GM13977 (cell line): ENCODE measurements around the gene NAT8.
A peak's percentile ranks its signal among the peaks of the same experiment; 100 is the strongest.
"Not testable (repeated sequence)": the region's sequence is repeated elsewhere in the genome, so short reads cannot be mapped to it uniquely, and the experiment has no call there.

ENCODE experiments used
- DNase-seq: peaks from one replicate; pipeline ENCODE4 v3.0.0; 2012; ENCODE audit warnings: low spot score
- CTCF ChIP-seq: IDR thresholded peaks from 2 replicates; pipeline ENCODE4 v1.5.1; 2012; ENCODE audit warnings: mild to moderate bottlenecking, control low read depth; ENCODE audit not compliant: insufficient read depth; ENCODE audit errors: extremely low read depth, missing control alignments
- in situ Hi-C: fragments of 300-500 bp; cut with MboI; formaldehyde crosslinking; loops from one replicate; pipeline ENCODE4 v1.12.0; 2022; ENCODE audit warnings: low sequenced_read_pairs, low pct_unique_long_range_greater_than_20kb, mixed read lengths, inconsistent platforms; ENCODE audit not compliant: unreplicated experiment

The NAT8 gene

GRCh38 chr2:73642338-73643018, at the start of gene NAT8:
Gene NAT8, minus strand, starts transcription at chr2:73642422. Its CDS starts 794 bp downstream, at chr2:73641628.
- no peak for DNase-seq
- TF ChIP-seq CTCF: no peak
- in situ Hi-C loops: no loop called here

GRCh38 chr2:73690372-73691088, 48.3 kb upstream of the NAT8 start:
- DNase-seq, in situ Hi-C loops: not testable (repeated sequence)
- TF ChIP-seq CTCF: peak; percentile 64

DNA sequence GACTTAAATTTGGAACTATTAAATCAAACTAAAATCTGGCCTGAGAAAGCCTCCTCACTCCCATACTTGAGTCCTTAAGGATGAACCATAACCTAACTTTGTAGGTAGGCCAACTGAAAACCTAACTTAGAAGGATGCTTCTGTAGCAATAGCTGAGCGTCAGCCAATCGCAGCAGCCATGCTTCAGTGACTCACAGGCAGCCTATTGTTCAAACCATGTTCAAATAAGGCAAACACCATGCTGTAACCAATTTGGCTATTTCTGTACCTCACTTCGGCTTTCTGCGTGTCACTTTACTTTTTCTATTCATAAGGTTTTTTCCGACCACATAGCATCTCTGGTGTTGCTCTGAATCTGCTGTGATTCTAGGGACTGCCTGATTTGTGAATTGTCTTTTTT, 46.3 kb upstream of the NAT8 start:
- DNase-seq, in situ Hi-C loops: not testable (repeated sequence)

DNA sequence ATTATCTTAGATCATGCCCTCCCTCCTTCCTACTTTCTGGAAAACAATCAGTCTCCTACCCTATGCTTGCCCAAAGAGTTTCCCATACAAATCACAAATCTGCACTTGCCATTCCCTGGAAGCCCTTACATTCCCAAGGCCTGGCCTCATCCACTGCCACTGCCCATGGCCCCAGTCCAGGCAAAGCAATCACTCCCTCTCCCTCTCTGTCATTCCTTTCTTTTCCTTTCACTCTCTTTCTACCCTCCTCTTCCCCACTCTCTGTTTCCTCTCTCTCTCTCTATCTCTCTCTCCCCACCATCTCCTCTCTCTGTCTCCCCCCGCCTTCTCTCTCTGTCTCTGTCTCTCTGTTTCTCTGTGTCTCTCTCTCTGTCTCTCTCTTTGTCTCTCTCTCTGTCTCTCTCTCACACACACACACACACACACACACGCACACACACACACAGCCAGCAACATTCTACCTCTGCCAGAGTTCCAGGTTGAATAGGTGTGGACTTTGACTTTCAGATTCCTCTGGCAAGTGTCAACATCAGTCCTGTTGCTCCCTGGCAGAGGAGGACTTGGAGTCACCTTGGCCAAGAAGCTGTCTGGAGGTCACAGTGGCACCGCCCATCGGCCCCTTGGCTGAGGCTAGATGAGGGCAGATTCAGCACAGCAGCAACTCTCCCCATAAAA, 43.7 kb upstream of the NAT8 start:
- in situ Hi-C loops: no loop called here
- no peak for TF ChIP-seq CTCF
- DNase-seq: no peak

DNA sequence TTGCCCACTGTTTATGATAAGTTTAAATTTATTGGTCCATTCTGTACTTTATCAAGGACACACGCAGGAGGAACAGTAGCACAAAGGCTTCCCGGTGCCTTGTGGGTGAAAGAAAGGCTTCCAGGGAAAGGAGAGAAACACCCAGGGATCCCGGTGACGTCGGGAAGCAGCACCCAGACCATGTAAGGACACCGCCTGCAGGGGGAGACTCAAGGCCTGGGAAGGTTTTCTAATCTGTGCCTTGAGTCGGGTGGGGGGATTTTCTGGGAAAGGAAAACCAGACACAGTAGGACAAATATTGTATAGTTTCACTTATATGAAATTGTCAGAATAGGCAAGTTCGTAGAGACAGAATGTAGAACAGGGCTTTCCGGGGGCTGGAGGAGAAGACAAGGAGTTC, 42.7 kb upstream of the NAT8 start:
- in situ Hi-C loops, DNase-seq: not testable (repeated sequence)

GRCh38 chr2:73684325-73684724, 42.1 kb upstream of the NAT8 start:
- in situ Hi-C loops, DNase-seq: not testable (repeated sequence)

- DNase-seq, in situ Hi-C loops: not testable (repeated sequence)
- TF ChIP-seq CTCF: peak; percentile 64
Measured at GRCh38 chr2:73679951-73680571, 37.8 kb upstream of the NAT8 start.

- in situ Hi-C loops, DNase-seq: not testable (repeated sequence)
Measured at GRCh38 chr2:73679237-73679636, 37.0 kb upstream of the NAT8 start.

DNA sequence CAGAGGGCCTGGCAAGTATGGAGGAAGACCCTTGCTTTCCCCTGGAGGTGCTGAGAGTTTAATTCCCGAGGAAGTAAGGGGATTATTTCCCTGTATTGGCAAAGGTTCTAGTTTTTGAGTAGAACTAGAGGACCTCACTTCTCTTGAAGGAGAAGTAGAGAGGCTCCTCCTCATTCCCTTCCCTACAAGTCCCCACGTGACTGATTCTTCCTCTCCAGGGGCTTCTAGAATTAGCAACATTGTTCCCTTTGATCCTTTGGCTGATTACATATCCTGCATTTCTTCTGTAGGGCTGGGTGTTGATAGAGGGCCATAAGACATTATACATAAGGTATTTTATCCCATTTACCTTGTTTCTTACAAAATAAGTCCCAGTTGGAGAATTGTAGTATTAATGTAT, 35.8 kb upstream of the NAT8 start:
- DNase-seq, in situ Hi-C loops: not testable (repeated sequence)

DNA sequence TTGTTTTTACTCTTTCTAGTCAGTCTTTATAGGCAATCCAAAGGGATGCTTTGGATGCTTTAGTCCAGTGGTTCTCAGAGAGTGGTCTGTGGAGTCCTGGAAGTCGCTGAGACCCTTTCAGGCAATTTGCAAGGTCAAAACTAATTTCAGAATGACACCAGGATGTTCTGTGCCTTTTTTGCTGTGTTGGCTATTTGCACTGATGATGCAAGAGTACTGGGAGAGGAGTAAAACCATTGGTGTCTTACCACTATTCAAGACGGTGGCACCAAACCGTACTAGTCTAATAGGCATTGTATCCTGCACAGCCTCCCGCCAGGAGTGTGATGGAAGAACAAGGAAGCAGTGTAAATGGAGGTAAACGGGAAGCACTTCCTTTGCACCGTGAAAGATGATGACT, 34.0 kb upstream of the NAT8 start:
- in situ Hi-C loops, DNase-seq: not testable (repeated sequence)

DNA sequence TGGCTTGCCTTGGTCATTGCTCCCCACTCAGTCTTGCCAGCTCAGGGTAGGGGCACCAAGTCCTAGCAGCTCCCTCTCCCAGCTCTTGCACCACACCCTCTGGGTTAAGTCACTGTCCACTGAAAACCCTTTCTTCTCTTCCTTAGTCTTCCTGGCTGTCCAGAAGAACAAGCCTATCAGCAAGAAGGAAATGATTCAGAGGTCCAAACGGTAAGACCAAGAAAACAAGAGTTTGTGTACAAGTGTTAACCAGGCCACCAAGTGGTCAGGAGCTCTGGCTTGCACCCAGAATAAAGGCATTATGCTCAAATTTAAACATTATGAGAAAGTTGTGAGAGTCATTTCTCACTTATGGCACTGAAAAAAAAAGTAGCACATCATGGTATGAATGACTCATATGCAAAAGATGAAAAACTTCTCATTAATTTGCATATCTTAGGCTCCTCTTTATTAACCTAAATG, 32.5 kb upstream of the NAT8 start:
- DNase-seq, in situ Hi-C loops: not testable (repeated sequence)

DNA sequence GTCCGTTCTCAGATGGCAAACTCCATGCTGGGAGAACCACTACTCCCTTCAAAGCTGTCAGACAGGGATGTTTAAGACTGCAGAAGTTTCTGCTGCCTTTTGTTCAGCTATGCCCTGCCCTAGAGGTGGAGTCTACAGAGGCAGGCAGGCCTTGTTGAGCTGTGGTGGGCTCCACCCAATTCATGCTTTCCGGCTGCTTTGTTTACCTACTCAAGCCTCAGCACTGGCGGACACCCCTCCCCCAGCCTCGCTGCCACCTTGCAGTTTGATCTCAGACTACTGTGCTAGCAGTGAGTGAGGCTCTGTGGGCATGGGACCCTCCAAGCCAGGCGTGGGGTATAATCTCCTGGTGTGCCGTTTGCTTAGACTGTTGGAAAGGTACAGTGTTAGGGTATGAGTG, 27.8 kb upstream of the NAT8 start:
- in situ Hi-C loops: not testable (repeated sequence)

More for the DNA sequence above, 27.8 kb upstream of the NAT8 start:
- DNase-seq: not testable (repeated sequence)
